ENCODE data around the gene SERTAD4. TPM values are rescaled to one million over a fixed set of nuclear protein-coding genes. Genes with fewer than 3 reads are reported as not detected.
"Not testable (repeated sequence)": the region's sequence is repeated elsewhere in the genome, so short reads cannot be mapped to it uniquely, and the experiment has no call there.

The SERTAD4 gene
- total RNA-seq, 2 donors from 2014 or later, result not detected

- H3K9me3 Mint-ChIP-seq, result no peaks in the 10 kb centered on the region
- peak in 1 of 2 donors; percentile 21 for ATAC-seq
- no peak overlapping the region for H3K4me3 Mint-ChIP-seq
- no peaks in the 10 kb centered on the region for H3K4me1 Mint-ChIP-seq (ENCODE audit: low read depth in 2 of 2)
- no peaks in the 10 kb centered on the region for H3K36me3 Mint-ChIP-seq
- H3K27me3 Mint-ChIP-seq, result peaks cover 20 to 22% of the 10 kb centered on the region in 2 donors
- no peak for DNase-seq (ENCODE audit: low spot score)
- no peak overlapping the region for H3K27ac Mint-ChIP-seq
Measured at GRCh38 chr1:210257698-210258529, 25.3 kb downstream of the SERTAD4 start.

- ATAC-seq (no peak), DNase-seq (ENCODE audit: low spot score) (no peak)
- no peak overlapping the region for H3K27ac Mint-ChIP-seq
- H3K9me3 Mint-ChIP-seq, result no peaks in the 10 kb centered on the region
- H3K4me1 Mint-ChIP-seq (ENCODE audit: low read depth in 2 of 2), result no peaks in the 10 kb centered on the region
- no peaks in the 10 kb centered on the region for H3K36me3 Mint-ChIP-seq
- H3K27me3 Mint-ChIP-seq, result peaks cover 11 to 14% of the 10 kb centered on the region in 2 donors
- no peak overlapping the region for H3K4me3 Mint-ChIP-seq
Measured at GRCh38 chr1:210259561-210259960, 27.0 kb downstream of the SERTAD4 start.

DNA sequence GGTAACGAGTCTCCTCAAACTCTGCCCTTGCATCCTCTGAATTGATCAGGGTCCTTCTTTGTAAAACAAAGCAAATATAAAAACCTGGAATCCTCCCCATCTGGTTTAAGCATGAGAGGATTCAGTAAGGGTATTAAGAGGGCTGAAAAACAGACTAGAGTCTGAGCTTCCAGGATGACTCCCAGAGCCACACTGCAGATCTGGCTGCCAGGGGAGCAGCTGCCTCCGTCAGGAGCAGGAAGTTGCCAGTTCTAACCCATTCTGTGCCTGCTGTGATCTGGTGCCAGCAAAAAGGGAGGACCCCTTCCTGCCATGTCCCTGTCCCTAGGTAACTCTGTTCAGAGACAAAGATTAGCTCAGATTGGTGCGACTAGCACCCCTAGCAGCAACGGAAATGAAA is 27.5 kb downstream of the SERTAD4 start:
- H3K4me3 Mint-ChIP-seq, result no peak overlapping the region
- H3K27ac Mint-ChIP-seq, result no peak overlapping the region

GRCh38 chr1:210262167-210262896 is 29.7 kb downstream of the SERTAD4 start:
- H3K27me3 Mint-ChIP-seq, result peaks cover 8 to 9% of the 10 kb centered on the region in 2 donors
- H3K36me3 Mint-ChIP-seq, result no peaks in the 10 kb centered on the region

More for the DNA sequence above, 27.5 kb downstream of the SERTAD4 start:
- ATAC-seq (no peak), DNase-seq (ENCODE audit: low spot score) (no peak)
- H3K4me1 Mint-ChIP-seq (ENCODE audit: low read depth in 2 of 2), result no peaks in the 10 kb centered on the region
- peaks cover 8 to 12% of the 10 kb centered on the region in 2 donors for H3K27me3 Mint-ChIP-seq
- no peaks in the 10 kb centered on the region for H3K36me3 Mint-ChIP-seq
- no peaks in the 10 kb centered on the region for H3K9me3 Mint-ChIP-seq

GRCh38 chr1:210262897-210263272 is 30.3 kb downstream of the SERTAD4 start:
- Mint-ChIP-seq H3K9me3 (no peaks in the 10 kb centered on the region), H3K4me1 (ENCODE audit: low read depth in 2 of 2) (no peaks in the 10 kb centered on the region), H3K27me3 (peaks cover 7 to 8% of the 10 kb centered on the region in 2 donors), H3K36me3 (no peaks in the 10 kb centered on the region), H3K27ac (no peak overlapping the region), H3K4me3 (no peak overlapping the region)
- peak in 1 of 2 donors; percentile 25 for ATAC-seq
- DNase-seq (ENCODE audit: low spot score), result no peak

More at GRCh38 chr1:210262167-210262896, 29.7 kb downstream of the SERTAD4 start:
- Mint-ChIP-seq H3K27ac (no peak overlapping the region), H3K4me3 (no peak overlapping the region), H3K9me3 (no peaks in the 10 kb centered on the region), H3K4me1 (ENCODE audit: low read depth in 2 of 2) (no peaks in the 10 kb centered on the region)
- DNase-seq (ENCODE audit: low spot score) (no peak), ATAC-seq (peak in 1 of 2 donors; percentile 36)

DNA sequence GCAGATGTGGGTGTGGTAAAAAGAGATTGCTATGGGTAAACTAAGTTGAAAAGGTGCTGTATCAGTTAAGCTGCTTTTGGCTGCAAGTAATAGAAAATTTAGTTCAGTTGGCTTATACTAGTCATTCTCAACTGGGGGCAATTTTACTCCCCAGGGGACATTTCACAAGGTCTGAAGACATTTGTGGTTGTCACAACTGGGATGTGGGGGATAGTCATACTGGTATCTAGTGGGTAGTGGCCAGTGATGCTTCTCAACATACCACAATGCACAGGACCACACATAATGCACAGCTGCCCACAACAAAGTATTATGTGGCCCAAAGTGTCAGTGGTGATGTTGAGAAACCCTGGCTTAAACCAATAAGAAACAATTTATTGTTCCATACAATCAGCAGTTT is 31.4 kb downstream of the SERTAD4 start:
- no peaks in the 10 kb centered on the region for H3K9me3 Mint-ChIP-seq
- DNase-seq (ENCODE audit: low spot score), result no peak
- H3K36me3 Mint-ChIP-seq, result no peaks in the 10 kb centered on the region
- peaks cover 6 to 11% of the 10 kb centered on the region in 2 donors for H3K27me3 Mint-ChIP-seq
- H3K27ac Mint-ChIP-seq, result no peak overlapping the region
- ATAC-seq, result peak; percentile 53 to 59
- no peak overlapping the region for H3K4me3 Mint-ChIP-seq
- H3K4me1 Mint-ChIP-seq (ENCODE audit: low read depth in 2 of 2), result no peaks in the 10 kb centered on the region

DNA sequence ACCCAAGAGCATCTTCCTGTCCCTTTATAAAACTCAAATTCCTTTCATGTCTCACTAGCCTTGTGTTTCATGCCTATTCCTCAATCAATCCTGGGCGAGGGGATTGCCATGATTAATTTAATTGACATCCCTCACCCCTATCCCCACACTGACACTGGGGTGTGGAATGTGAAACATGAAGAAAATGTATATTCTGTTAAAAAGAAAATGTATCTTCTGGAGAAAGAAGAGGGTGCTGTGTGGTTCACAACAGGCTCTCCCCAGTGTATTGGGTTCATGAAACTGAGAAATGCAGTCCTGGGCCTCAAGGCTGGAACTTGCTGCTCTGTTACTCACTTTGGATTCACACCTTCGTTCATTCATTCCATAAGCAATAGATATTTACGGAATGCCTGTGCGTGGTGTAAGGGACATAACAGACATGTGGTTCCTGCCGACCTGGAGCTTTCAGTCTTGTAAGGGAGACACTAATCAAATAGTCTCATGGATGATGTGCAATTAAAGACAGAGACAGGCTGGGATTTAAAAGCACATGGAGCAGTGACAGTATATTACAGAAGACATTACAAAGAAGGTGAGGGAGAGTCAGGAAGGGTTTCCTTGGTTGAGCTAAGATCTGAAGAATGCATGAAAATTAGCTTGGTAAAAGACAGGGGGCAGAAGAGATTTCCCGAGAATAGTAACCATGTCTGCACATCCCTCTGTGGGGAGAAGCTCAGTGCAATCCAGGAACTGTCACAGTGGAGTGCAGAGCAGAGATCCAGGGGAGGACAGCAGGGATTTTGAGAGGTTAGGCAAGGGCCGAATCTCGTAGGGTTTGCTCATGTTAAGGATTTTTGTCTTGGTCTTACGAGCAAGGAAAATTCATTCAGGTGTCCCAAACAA is 32.1 kb downstream of the SERTAD4 start:
- no peaks in the 10 kb centered on the region for H3K9me3 Mint-ChIP-seq
- no peak for DNase-seq (ENCODE audit: low spot score)
- no peak for ATAC-seq
- H3K4me3 Mint-ChIP-seq, result no peak overlapping the region
- H3K36me3 Mint-ChIP-seq, result no peaks in the 10 kb centered on the region
- no peaks in the 10 kb centered on the region for H3K4me1 Mint-ChIP-seq (ENCODE audit: low read depth in 2 of 2)
- H3K27ac Mint-ChIP-seq, result no peak overlapping the region
- H3K27me3 Mint-ChIP-seq, result peaks cover 6 to 19% of the 10 kb centered on the region in 2 donors

GRCh38 chr1:210265392-210265955 is 32.9 kb downstream of the SERTAD4 start:
- peaks cover 11 to 26% of the 10 kb centered on the region in 2 donors for H3K27me3 Mint-ChIP-seq
- not testable (repeated sequence) for H3K27ac Mint-ChIP-seq; H3K36me3 Mint-ChIP-seq; H3K4me3 Mint-ChIP-seq; DNase-seq (ENCODE audit: low spot score); ATAC-seq; H3K4me1 Mint-ChIP-seq (ENCODE audit: low read depth in 2 of 2); H3K9me3 Mint-ChIP-seq

GRCh38 chr1:210269981-210270380 is 37.4 kb downstream of the SERTAD4 start:
- ATAC-seq (no peak), DNase-seq (ENCODE audit: low spot score) (no peak)
- Mint-ChIP-seq H3K36me3 (no peaks in the 10 kb centered on the region), H3K9me3 (no peaks in the 10 kb centered on the region), H3K4me3 (no peak overlapping the region), H3K27ac (no peak overlapping the region), H3K4me1 (ENCODE audit: low read depth in 2 of 2) (no peaks in the 10 kb centered on the region), H3K27me3 (peaks cover 20 to 34% of the 10 kb centered on the region in 2 donors)

GRCh38 chr1:210272666-210273065 is 40.1 kb downstream of the SERTAD4 start:
- Mint-ChIP-seq H3K9me3 (no peaks in the 10 kb centered on the region), H3K27ac (no peak overlapping the region), H3K4me1 (ENCODE audit: low read depth in 2 of 2) (no peaks in the 10 kb centered on the region), H3K27me3 (peaks cover 17 to 26% of the 10 kb centered on the region in 2 donors), H3K4me3 (no peak overlapping the region), H3K36me3 (no peaks in the 10 kb centered on the region)
- ATAC-seq (no peak), DNase-seq (ENCODE audit: low spot score) (no peak)

DNA sequence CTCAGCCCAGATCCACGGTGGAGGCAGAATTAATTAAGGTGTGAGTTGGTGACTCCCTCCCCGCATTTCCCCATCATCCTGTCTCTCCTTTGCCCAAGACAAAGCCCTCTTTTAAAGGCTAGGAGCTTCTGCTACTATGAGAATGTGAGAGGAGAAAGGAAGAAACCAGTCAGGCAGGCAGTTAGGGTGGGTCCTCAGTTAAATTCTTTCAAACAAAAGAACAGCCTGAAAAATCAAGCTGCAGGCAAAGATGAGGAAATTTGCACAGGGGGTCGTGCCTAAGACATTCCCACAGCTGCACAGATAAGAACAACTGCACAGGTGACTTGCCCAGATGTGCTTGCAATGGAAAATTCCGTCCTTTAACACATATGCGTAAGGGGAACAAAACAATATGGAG is 47.6 kb downstream of the SERTAD4 start:
- no peak for DNase-seq (ENCODE audit: low spot score)
- H3K4me3 Mint-ChIP-seq, result no peak overlapping the region
- H3K27me3 Mint-ChIP-seq, result peaks cover 16 to 19% of the 10 kb centered on the region in 2 donors
- no peak overlapping the region for H3K27ac Mint-ChIP-seq
- no peak for ATAC-seq
- no peaks in the 10 kb centered on the region for H3K4me1 Mint-ChIP-seq (ENCODE audit: low read depth in 2 of 2)
- H3K36me3 Mint-ChIP-seq, result peaks cover 7% of the 10 kb centered on the region
- H3K9me3 Mint-ChIP-seq, result peaks cover 10% of the 10 kb centered on the region

DNA sequence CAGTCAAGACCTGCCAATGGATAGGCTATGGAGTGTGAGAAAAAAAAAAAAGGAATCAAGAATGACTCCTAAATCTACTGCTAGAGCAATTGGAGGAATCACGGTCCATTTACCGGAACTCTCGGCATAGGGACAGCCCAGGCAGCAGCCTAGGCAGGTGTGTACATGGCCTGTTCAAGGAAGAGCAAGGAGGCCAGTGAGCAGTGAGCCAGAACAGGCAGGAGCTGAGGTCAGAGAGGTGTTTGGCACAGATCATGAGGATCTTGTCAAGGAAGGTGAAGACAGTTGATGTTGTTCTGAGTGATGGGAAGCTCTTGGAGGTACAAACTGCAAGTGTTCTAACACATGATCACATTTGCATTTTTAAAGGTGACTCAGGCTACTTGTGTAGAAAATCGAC is 55.5 kb downstream of the SERTAD4 start:
- ATAC-seq (no peak), DNase-seq (ENCODE audit: low spot score) (no peak)
- peaks cover 3% of the 10 kb centered on the region for H3K9me3 Mint-ChIP-seq
- no peak overlapping the region for H3K27ac Mint-ChIP-seq
- no peak overlapping the region for H3K4me3 Mint-ChIP-seq
- peaks cover 0 to 3% of the 10 kb centered on the region in 2 donors for H3K4me1 Mint-ChIP-seq (ENCODE audit: low read depth in 2 of 2)
- H3K36me3 Mint-ChIP-seq, result no peaks in the 10 kb centered on the region
- H3K27me3 Mint-ChIP-seq, result peaks cover 33 to 56% of the 10 kb centered on the region in 2 donors

DNA sequence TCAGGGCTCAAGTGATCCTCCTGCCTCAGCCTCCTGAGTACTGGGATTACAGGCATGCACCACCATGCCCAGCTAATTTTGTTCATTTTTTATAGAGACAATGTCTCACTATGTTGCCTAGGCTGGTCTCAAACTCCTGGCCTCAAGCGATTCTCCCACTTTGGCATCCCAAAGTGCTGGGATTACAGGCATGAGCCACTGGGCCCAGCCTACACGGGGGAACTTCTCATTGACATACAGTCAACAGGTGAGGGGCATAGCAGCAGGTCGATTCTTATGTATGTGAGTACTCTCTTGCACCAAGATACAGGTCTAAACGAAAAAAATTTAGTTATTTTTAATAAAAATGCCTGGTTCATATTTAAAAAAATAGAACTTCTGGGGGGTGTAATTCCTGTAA is 56.7 kb downstream of the SERTAD4 start:
- DNase-seq (ENCODE audit: low spot score) (no peak), ATAC-seq (no peak)
- no peaks in the 10 kb centered on the region for H3K9me3 Mint-ChIP-seq
- H3K4me1 Mint-ChIP-seq (ENCODE audit: low read depth in 2 of 2), result peaks cover 0 to 3% of the 10 kb centered on the region in 2 donors
- no peaks in the 10 kb centered on the region for H3K36me3 Mint-ChIP-seq
- H3K4me3 Mint-ChIP-seq, result no peak overlapping the region
- H3K27me3 Mint-ChIP-seq, result peaks cover 28 to 48% of the 10 kb centered on the region in 2 donors
- H3K27ac Mint-ChIP-seq, result no peak overlapping the region

All from natural killer cell treated with Interleukin-12 subunit alpha and Interleukin-12 subunit beta and Interleukin-15 and Interleukin-18, amount 100 ng/mL, for 72 hours (primary cell).